ENCODE measurements around the gene NSUN2.

Gene NSUN2

GRCh38 chr5:6680922-6681321, 48.1 kb upstream of the NSUN2 start:
- Histone ChIP-seq H3K4me1 (ENCODE audit: control insufficient read depth, low read length) (no peaks in the 10 kb centered on the region), H3K27ac (ENCODE audit: low read depth, low read length) (no peak overlapping the region), H3K4me3 (ENCODE audit: low read length) (no peak overlapping the region), H3K27me3 (ENCODE audit: control insufficient read depth, low read length) (peaks cover 23% of the 10 kb centered on the region), H3K9me2 (replicated peaks; ENCODE audit: control insufficient read depth, low read length) (no peaks in the 10 kb centered on the region), H4K20me1 (ENCODE audit: control insufficient read depth, insufficient read depth, low read depth, low read length) (no peaks in the 10 kb centered on the region), H3K9me3 (ENCODE audit: control insufficient read depth, insufficient read depth, low read length) (no peaks in the 10 kb centered on the region), H3K4me2 (ENCODE audit: low read length) (no peak overlapping the region), H3F3A (ENCODE audit: control insufficient read depth, insufficient read depth) (no peaks in the 10 kb centered on the region), H3K79me2 (ENCODE audit: control insufficient read depth, low read length) (no peaks in the 10 kb centered on the region), H3K36me3 (ENCODE audit: control insufficient read depth, low read length) (no peaks in the 10 kb centered on the region)
- TF ChIP-seq EZH2phosphoT487 (IDR thresholded peaks at IDR 0.05; ENCODE audit: borderline replicate concordance, low read length) = no peak
- TF ChIP-seq CTCF (IDR thresholded peaks at IDR 0.05; ENCODE audit: low read depth, low read length, poor library complexity, severe bottlenecking) = no peak

- Histone ChIP-seq H3K9me3 (ENCODE audit: control insufficient read depth, insufficient read depth, low read length) (no peaks in the 10 kb centered on the region), H3K4me3 (ENCODE audit: low read length) (no peak overlapping the region), H3K27me3 (ENCODE audit: control insufficient read depth, low read length) (peaks cover 11% of the 10 kb centered on the region), H3K36me3 (ENCODE audit: control insufficient read depth, low read length) (no peaks in the 10 kb centered on the region), H4K20me1 (ENCODE audit: control insufficient read depth, insufficient read depth, low read depth, low read length) (no peaks in the 10 kb centered on the region), H3K4me2 (ENCODE audit: low read length) (no peak overlapping the region), H3F3A (ENCODE audit: control insufficient read depth, insufficient read depth) (no peaks in the 10 kb centered on the region), H3K4me1 (ENCODE audit: control insufficient read depth, low read length) (no peaks in the 10 kb centered on the region), H3K79me2 (ENCODE audit: control insufficient read depth, low read length) (no peaks in the 10 kb centered on the region), H3K9me2 (replicated peaks; ENCODE audit: control insufficient read depth, low read length) (no peaks in the 10 kb centered on the region), H3K27ac (ENCODE audit: low read depth, low read length) (no peak overlapping the region)
- TF ChIP-seq CTCF (IDR thresholded peaks at IDR 0.05; ENCODE audit: low read depth, low read length, poor library complexity, severe bottlenecking) (no peak), EZH2phosphoT487 (IDR thresholded peaks at IDR 0.05; ENCODE audit: borderline replicate concordance, low read length) (no peak)
These were observed 45.5 kb upstream of the NSUN2 start for GRCh38 chr5:6678385-6678784.

GRCh38 chr5:6676702-6677101, 43.9 kb upstream of the NSUN2 start:
- no peak overlapping the region for H3K4me2 ChIP-seq (ENCODE audit: low read length)
- H3K27ac ChIP-seq (ENCODE audit: low read depth, low read length) = no peak overlapping the region
- H3K36me3 ChIP-seq (ENCODE audit: control insufficient read depth, low read length) = no peaks in the 10 kb centered on the region
- no peak for TF ChIP-seq EZH2phosphoT487 (IDR thresholded peaks at IDR 0.05; ENCODE audit: borderline replicate concordance, low read length)
- TF ChIP-seq CTCF (IDR thresholded peaks at IDR 0.05; ENCODE audit: low read depth, low read length, poor library complexity, severe bottlenecking) = no peak
- no peaks in the 10 kb centered on the region for H3K4me1 ChIP-seq (ENCODE audit: control insufficient read depth, low read length)
- H3K9me3 ChIP-seq (ENCODE audit: control insufficient read depth, insufficient read depth, low read length) = no peaks in the 10 kb centered on the region
- H3K4me3 ChIP-seq (ENCODE audit: low read length) = no peak overlapping the region
- no peaks in the 10 kb centered on the region for H4K20me1 ChIP-seq (ENCODE audit: control insufficient read depth, insufficient read depth, low read depth, low read length)
- H3K9me2 ChIP-seq (replicated peaks; ENCODE audit: control insufficient read depth, low read length) = no peaks in the 10 kb centered on the region
- H3F3A ChIP-seq (ENCODE audit: control insufficient read depth, insufficient read depth) = no peaks in the 10 kb centered on the region
- H3K79me2 ChIP-seq (ENCODE audit: control insufficient read depth, low read length) = no peaks in the 10 kb centered on the region
- H3K27me3 ChIP-seq (ENCODE audit: control insufficient read depth, low read length) = peaks cover 9% of the 10 kb centered on the region

All from DOHH2 (cell line).